SH-SY5Y (cell line): ENCODE results near the gene GAPDH.

Experiments used
- GATA2 ChIP-seq: IDR thresholded peaks from 2 replicates; pipeline ENCODE4 v1.6.1; 2011; ENCODE audit warnings: mild to moderate bottlenecking, low read depth, low read length
- GATA3 ChIP-seq: IDR thresholded peaks from 2 replicates; pipeline ENCODE4 v1.6.1; 2011; ENCODE audit warnings: low read depth, mild to moderate bottlenecking, low read length, moderate library complexity

GRCh38 chr12:6547987-6548386 lies 13.7 kb downstream of the GAPDH start:
- TF ChIP-seq GATA2 (no peak), GATA3 (no peak)
